ENCODE results near the gene FDXR. TPM values are rescaled to one million over a fixed set of nuclear protein-coding genes. Genes with fewer than 3 reads are reported as not detected.

The FDXR gene
- total RNA-seq, 1 donor from 2014 or later, result 16.0 TPM

- Histone ChIP-seq H3K27ac (no peak overlapping the region), H3K9me3 (no peaks in the 10 kb centered on the region), H3K36me3 (no peaks in the 10 kb centered on the region), H3K27me3 (peaks cover 17% of the 10 kb centered on the region), H3K4me3 (peak overlapping the region; percentile 21 to 39), H3K4me1 (peaks cover 25% of the 10 kb centered on the region)
- TF ChIP-seq CTCF (IDR thresholded peaks at IDR 0.05) (no peak), POLR2AphosphoS5 (IDR thresholded peaks at IDR 0.05; ENCODE audit: insufficient read depth in 1 of 2, low read depth in 1 of 2) (no peak), POLR2A (IDR thresholded peaks at IDR 0.05) (no peak)
- intact Hi-C loops (cut with DNase I), result loop anchor here (5.0 kb wide), 1 partner anchor 68 kb away; no protein-coding TSS in a partner anchor
- no peak for DNase-seq (ENCODE audit: extremely low spot score in 2 of 2)
Measured at GRCh38 chr17:74860229-74860871, 12.4 kb downstream of the FDXR start.

GRCh38 chr17:74859459-74860228, 13.2 kb downstream of the FDXR start, which contains the start of gene GRIN2C:
Gene GRIN2C, minus strand, starts transcription at chr17:74859885. Its CDS starts 4,793 bp downstream, at chr17:74855092.
- Histone ChIP-seq H3K27me3 (peaks cover 17% of the 10 kb centered on the region), H3K4me3 (peak within 1 kb of the TSS; percentile 21 to 39)
- intact Hi-C loops (cut with DNase I), result loop anchor here (5.0 kb wide), 1 partner anchor 67 kb away; no protein-coding TSS in a partner anchor

GRCh38 chr17:74858672-74859458, 13.9 kb downstream of the FDXR start:
- Histone ChIP-seq H3K27ac (no peak overlapping the region), H3K27me3 (peaks cover 17% of the 10 kb centered on the region), H3K4me3 (peak overlapping the region in 1 of 2 donors; percentile 6), H3K9me3 (no peaks in the 10 kb centered on the region), H3K36me3 (no peaks in the 10 kb centered on the region), H3K4me1 (peaks cover 25% of the 10 kb centered on the region)
- no peak for DNase-seq (ENCODE audit: extremely low spot score in 2 of 2)
- intact Hi-C loops (cut with DNase I), result no loop called here
- TF ChIP-seq POLR2AphosphoS5 (IDR thresholded peaks at IDR 0.05; ENCODE audit: insufficient read depth in 1 of 2, low read depth in 1 of 2) (no peak), CTCF (IDR thresholded peaks at IDR 0.05) (no peak), POLR2A (IDR thresholded peaks at IDR 0.05) (no peak)

More at GRCh38 chr17:74859459-74860228, 13.2 kb downstream of the FDXR start, which contains the start of gene GRIN2C:
- Histone ChIP-seq H3K36me3 (no peaks in the 10 kb centered on the region), H3K4me1 (peaks cover 25% of the 10 kb centered on the region), H3K27ac (no peak within 1 kb of the TSS), H3K9me3 (no peaks in the 10 kb centered on the region)
- no peak for DNase-seq (ENCODE audit: extremely low spot score in 2 of 2)
- no peak for TF ChIP-seq POLR2A (IDR thresholded peaks at IDR 0.05)
- no peak for TF ChIP-seq POLR2AphosphoS5 (IDR thresholded peaks at IDR 0.05; ENCODE audit: insufficient read depth in 1 of 2, low read depth in 1 of 2)
- TF ChIP-seq CTCF (IDR thresholded peaks at IDR 0.05), result no peak

- Histone ChIP-seq H3K27me3 (peaks cover 24% of the 10 kb centered on the region), H3K4me3 (no peak overlapping the region), H3K27ac (no peak overlapping the region), H3K4me1 (peaks cover 28% of the 10 kb centered on the region), H3K9me3 (no peaks in the 10 kb centered on the region), H3K36me3 (no peaks in the 10 kb centered on the region)
- TF ChIP-seq POLR2A (IDR thresholded peaks at IDR 0.05) (no peak), POLR2AphosphoS5 (IDR thresholded peaks at IDR 0.05; ENCODE audit: insufficient read depth in 1 of 2, low read depth in 1 of 2) (no peak), CTCF (IDR thresholded peaks at IDR 0.05) (no peak)
- no peak for DNase-seq (ENCODE audit: extremely low spot score in 2 of 2)
- intact Hi-C loops (cut with DNase I), result no loop called here
Measured at GRCh38 chr17:74857191-74857590, 15.6 kb downstream of the FDXR start.

Data from vagina (tissue), 2 donors.